ENCODE data around the gene CBX4. TPM values are rescaled to one million over a fixed set of nuclear protein-coding genes. Genes with fewer than 3 reads are reported as not detected.

Gene CBX4
- polyA plus RNA-seq, 1 of the 3 experiments (the other 2 are of a cell fraction): 21.9 TPM

DNA sequence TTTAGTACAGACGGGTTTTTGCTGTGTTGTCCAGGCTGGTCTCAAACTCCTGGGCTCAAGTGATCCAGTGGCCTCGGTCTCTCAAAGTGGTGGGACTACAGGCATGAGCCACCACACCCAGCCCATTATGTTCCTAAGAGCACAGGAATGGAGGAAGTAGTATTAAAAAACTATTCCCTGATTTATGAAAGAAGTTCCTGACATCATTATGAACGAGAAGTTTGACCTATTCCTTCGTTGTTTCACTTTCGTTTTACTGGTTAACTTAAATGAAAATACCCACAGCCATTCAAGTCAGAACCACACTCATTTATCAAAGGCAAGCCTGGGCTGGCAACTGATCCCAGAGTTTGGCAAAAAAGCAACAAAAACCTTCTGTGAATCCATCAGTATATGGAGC lies 13.5 kb upstream of the CBX4 start:
- CTCF ChIA-PET: interaction anchor here (1.6 kb wide), 1 partner anchor 132 kb away, joined by 3 read pairs; no protein-coding TSS in a partner anchor
- TF ChIP-seq GATA2 (CRISPR knock-in tag; IDR thresholded peaks at IDR 0.05) (no peak), FOSL2 (IDR thresholded peaks at IDR 0.05; ENCODE audit: borderline replicate concordance, low read depth) (no peak), YY1 (IDR thresholded peaks at IDR 0.05; ENCODE audit: low read depth) (no peak), SMC3 (IDR thresholded peaks at IDR 0.05; ENCODE audit: low read depth, low read length) (no peak), SIN3A (IDR thresholded peaks at IDR 0.05; ENCODE audit: borderline replicate concordance, low read depth, low read length) (no peak), FOXM1 (IDR thresholded peaks at IDR 0.05; ENCODE audit: low read depth) (no peak), CHD2 (IDR thresholded peaks at IDR 0.05; ENCODE audit: low read length, partially characterized antibody) (no peak), MXI1 (IDR thresholded peaks at IDR 0.05; ENCODE audit: low read depth, low read length) (no peak), ZBTB33 (IDR thresholded peaks at IDR 0.05; ENCODE audit: borderline replicate concordance, low read depth) (no peak)
- 54% methylated on average over 5 of the region's 5 CpGs for WGBS (ENCODE audit: low lambda C conversion rate)
- H3K9me3 ChIP-seq: no peaks in the 10 kb centered on the region
- H4K20me1 ChIP-seq (ENCODE audit: insufficient read depth): no peaks in the 10 kb centered on the region
- no peak for DNase-seq
- H3K9ac ChIP-seq: no peak overlapping the region
- peak overlapping the region; percentile 42; the same call in 1 of the 2 replicates for H3K4me2 ChIP-seq
- peak overlapping the region; percentile 86 for H2AFZ ChIP-seq (ENCODE audit: low read depth)
- no peaks in the 10 kb centered on the region for H3K79me2 ChIP-seq (ENCODE audit: insufficient read depth)
- no peaks in the 10 kb centered on the region for H3K36me3 ChIP-seq (replicated peaks in 1 of 2; ENCODE audit: control insufficient read depth in 1 of 2, insufficient read depth in 2 of 2, low read length in 1 of 2)
- no peaks in the 10 kb centered on the region for H3K9me2 ChIP-seq
- H3F3A ChIP-seq (replicated peaks; ENCODE audit: insufficient read depth): no peaks in the 10 kb centered on the region
- no peak overlapping the region for H3K27ac ChIP-seq (ENCODE audit: low read depth in 2 of 2, low read length in 1 of 2)
- POLR2A ChIA-PET: interaction anchor here (0.6 kb wide), 1 partner anchor 1298 kb away, joined by 3 read pairs; no protein-coding TSS in a partner anchor
- no peak overlapping the region; a peak in 1 of 4 replicates for H3K4me3 ChIP-seq (ENCODE audit: low read depth in 2 of 2, low read length in 1 of 2)
- peaks cover 3 to 12% of the 10 kb centered on the region in 2 experiments; a peak in 1 of 4 replicates for H3K4me1 ChIP-seq (ENCODE audit: control insufficient read depth in 1 of 2, insufficient read depth in 2 of 2, low read depth in 1 of 2, low read length in 1 of 2)
- peaks cover 4% of the 10 kb centered on the region; the same call in 1 of the 2 replicates for H3K27me3 ChIP-seq (ENCODE audit: insufficient read depth)

- no peak overlapping the region for H2AFZ ChIP-seq (ENCODE audit: low read depth)
- no peak overlapping the region for H3K4me2 ChIP-seq
- peaks cover 3 to 14% of the 10 kb centered on the region in 2 experiments; a peak in 1 of 4 replicates for H3K4me1 ChIP-seq (ENCODE audit: control insufficient read depth in 1 of 2, insufficient read depth in 2 of 2, low read depth in 1 of 2, low read length in 1 of 2)
- no peaks in the 10 kb centered on the region; the same call in 1 of the 2 replicates for H3K27me3 ChIP-seq (ENCODE audit: insufficient read depth)
- H4K20me1 ChIP-seq (ENCODE audit: insufficient read depth): no peaks in the 10 kb centered on the region
- H3K79me2 ChIP-seq (ENCODE audit: insufficient read depth): no peaks in the 10 kb centered on the region
- H3K9ac ChIP-seq: no peak overlapping the region
- no peak for DNase-seq
- no peaks in the 10 kb centered on the region for H3K9me2 ChIP-seq
- ChIA-PET CTCF (interaction anchor here (0.7 to 5.4 kb wide), 4 partner anchors 11 to 133 kb away, joined by 3 to 39 read pairs (median 18); partner anchors contain the start of gene CBX4), POLR2A (interaction anchor here (1.0 kb wide), 1 partner anchor 133 kb away, joined by 3 read pairs; no protein-coding TSS in a partner anchor)
- H3K36me3 ChIP-seq (replicated peaks in 1 of 2; ENCODE audit: control insufficient read depth in 1 of 2, insufficient read depth in 2 of 2, low read length in 1 of 2): no peaks in the 10 kb centered on the region
- H3K4me3 ChIP-seq (ENCODE audit: low read depth in 2 of 2, low read length in 1 of 2): no peak overlapping the region
- no peaks in the 10 kb centered on the region for H3F3A ChIP-seq (replicated peaks; ENCODE audit: insufficient read depth)
- H3K9me3 ChIP-seq: no peaks in the 10 kb centered on the region
- TF ChIP-seq USF2 (IDR thresholded peaks at IDR 0.05; ENCODE audit: borderline replicate concordance, low read depth, low read length) (no peak), EP300 (IDR thresholded peaks at IDR 0.05; ENCODE audit: borderline replicate concordance in 1 of 2, low read depth in 1 of 2, low read length in 1 of 2) (no peak), TAF1 (IDR thresholded peaks at IDR 0.05; ENCODE audit: borderline replicate concordance, low read depth, low read length) (no peak), FOSL2 (IDR thresholded peaks at IDR 0.05; ENCODE audit: borderline replicate concordance, low read depth) (no peak), SIN3A (IDR thresholded peaks at IDR 0.05; ENCODE audit: borderline replicate concordance, low read depth, low read length) (no peak)
- WGBS (ENCODE audit: low lambda C conversion rate): 74% methylated on average over 11 of the region's 11 CpGs
- H3K27ac ChIP-seq (ENCODE audit: low read depth in 2 of 2, low read length in 1 of 2): no peak overlapping the region
These were observed 12.2 kb upstream of the CBX4 start for GRCh38 chr17:79851461-79851817.

Data from SK-N-SH (cell line).